ENCODE results near the gene TBX21. TPM values are rescaled to one million over a fixed set of nuclear protein-coding genes. Genes with fewer than 3 reads are reported as not detected.
"Not testable (repeated sequence)": the region's sequence is repeated elsewhere in the genome, so short reads cannot be mapped to it uniquely, and the experiment has no call there.

Gene TBX21
- total RNA-seq, 1 donor from 2014 or later, result not detected

GRCh38 chr17:47729476-47729875 lies 3.6 kb upstream of the TBX21 start:
- no peak for DNase-seq (ENCODE audit: low read depth in 2 of 2)

- DNase-seq (ENCODE audit: low read depth in 2 of 2), result no peak
Measured at GRCh38 chr17:47730681-47731080, 2.4 kb upstream of the TBX21 start.

- no peak for DNase-seq (ENCODE audit: low read depth in 2 of 2)
Measured at GRCh38 chr17:47731396-47731795, 1.6 kb upstream of the TBX21 start.

GRCh38 chr17:47732399-47733046 lies 513 bp upstream of the TBX21 start:
- no peak for DNase-seq (ENCODE audit: low read depth in 2 of 2)

GRCh38 chr17:47733674-47734410 lies 806 bp downstream of the TBX21 start:
- DNase-seq (ENCODE audit: low read depth in 2 of 2), result no peak

GRCh38 chr17:47735139-47735464 lies 2.1 kb downstream of the TBX21 start:
- no peak for DNase-seq (ENCODE audit: low read depth in 2 of 2)

- DNase-seq (ENCODE audit: low read depth in 2 of 2), result no peak
Measured at GRCh38 chr17:47735536-47736011, 2.5 kb downstream of the TBX21 start.

- DNase-seq (ENCODE audit: low read depth in 2 of 2), result no peak
Measured at GRCh38 chr17:47736501-47737495, 3.8 kb downstream of the TBX21 start.

- DNase-seq (ENCODE audit: low read depth in 2 of 2), result no peak
Measured at GRCh38 chr17:47738178-47738577, 5.1 kb downstream of the TBX21 start.

- no peak for DNase-seq (ENCODE audit: low read depth in 2 of 2)
Measured at GRCh38 chr17:47739150-47739549, 6.1 kb downstream of the TBX21 start.

- DNase-seq (ENCODE audit: low read depth in 2 of 2), result not testable (repeated sequence)
Measured at GRCh38 chr17:47739945-47740344, 6.9 kb downstream of the TBX21 start.

GRCh38 chr17:47741109-47741792 lies 8.2 kb downstream of the TBX21 start:
- no peak for DNase-seq (ENCODE audit: low read depth in 2 of 2)

GRCh38 chr17:47741793-47742145 lies 8.7 kb downstream of the TBX21 start:
- no peak for DNase-seq (ENCODE audit: low read depth in 2 of 2)

GRCh38 chr17:47742319-47743181 lies 9.5 kb downstream of the TBX21 start:
- peak in 1 of 2 donors; percentile 11 for DNase-seq (ENCODE audit: low read depth in 2 of 2)

- DNase-seq (ENCODE audit: low read depth in 2 of 2), result no peak
Measured at GRCh38 chr17:47744168-47745036, 11.4 kb downstream of the TBX21 start.

GRCh38 chr17:47745037-47745380 lies 12.0 kb downstream of the TBX21 start:
- DNase-seq (ENCODE audit: low read depth in 2 of 2), result no peak

GRCh38 chr17:47751471-47751870 lies 18.4 kb downstream of the TBX21 start:
- no peak for DNase-seq (ENCODE audit: low read depth in 2 of 2)

- no peak for DNase-seq (ENCODE audit: low read depth in 2 of 2)
Measured at GRCh38 chr17:47757386-47757785, 24.4 kb downstream of the TBX21 start.

GRCh38 chr17:47760409-47761140 lies 27.5 kb downstream of the TBX21 start:
- no peak for DNase-seq (ENCODE audit: low read depth in 2 of 2)
